Activated CD8-positive, alpha-beta memory T cell treated with anti-CD3 and anti-CD28 coated beads, Interleukin-2, amount 50 U/mL, for 4 hours (primary cell): ENCODE measurements around the gene FAM107A.

Source experiments
- DNase-seq: peaks from one replicate; pipeline ENCODE4 v3.0.0-alpha.2; 2020

FAM107A gene

GRCh38 chr3:58577269-58577821 lies at the start of gene FAM107A:
Gene FAM107A, minus strand, starts transcription at chr3:58577391. Its CDS starts 7,531 bp downstream, at chr3:58569860.
- DNase-seq: no peak

GRCh38 chr3:58625196-58625824 lies 48.1 kb upstream of the FAM107A start:
- DNase-seq: no peak

GRCh38 chr3:58624550-58624949 lies 47.4 kb upstream of the FAM107A start:
- DNase-seq: no peak

GRCh38 chr3:58623961-58624360 lies 46.8 kb upstream of the FAM107A start:
- no peak for DNase-seq

GRCh38 chr3:58623478-58623877 lies 46.3 kb upstream of the FAM107A start:
- no peak for DNase-seq

- no peak for DNase-seq
Measured at GRCh38 chr3:58622892-58623291, 45.7 kb upstream of the FAM107A start.

GRCh38 chr3:58622436-58622835 lies 45.2 kb upstream of the FAM107A start:
- no peak for DNase-seq

- no peak for DNase-seq
Measured at GRCh38 chr3:58621086-58621830, 44.1 kb upstream of the FAM107A start.

GRCh38 chr3:58620421-58620820 lies 43.2 kb upstream of the FAM107A start:
- DNase-seq: no peak

GRCh38 chr3:58617338-58617761 lies 40.2 kb upstream of the FAM107A start:
- no peak for DNase-seq

- DNase-seq: no peak
Measured at GRCh38 chr3:58613236-58614132, 36.3 kb upstream of the FAM107A start.

- DNase-seq: no peak
Measured at GRCh38 chr3:58612830-58613229, 35.6 kb upstream of the FAM107A start.

- no peak for DNase-seq
Measured at GRCh38 chr3:58609990-58610389, 32.8 kb upstream of the FAM107A start.

GRCh38 chr3:58608648-58609047 lies 31.5 kb upstream of the FAM107A start:
- no peak for DNase-seq

GRCh38 chr3:58607816-58608215 lies 30.6 kb upstream of the FAM107A start:
- DNase-seq: no peak

GRCh38 chr3:58606693-58607092 lies 29.5 kb upstream of the FAM107A start:
- no peak for DNase-seq

- DNase-seq: no peak
Measured at GRCh38 chr3:58604031-58604430, 26.8 kb upstream of the FAM107A start.

GRCh38 chr3:58603606-58604005 lies 26.4 kb upstream of the FAM107A start:
- no peak for DNase-seq

GRCh38 chr3:58597770-58598310 lies 20.6 kb upstream of the FAM107A start:
- no peak for DNase-seq

GRCh38 chr3:58596834-58597518 lies 19.8 kb upstream of the FAM107A start:
- DNase-seq: no peak

- DNase-seq: no peak
Measured at GRCh38 chr3:58594117-58594516, 16.9 kb upstream of the FAM107A start.
